GM21619 (cell line): Measurements from ENCODE around the gene PPP1R2C.

Experiments used
- ATAC-seq: cut with Tn5 transposase; IDR thresholded peaks from one replicate; pipeline ENCODE4 v1.9.1; 2021; ENCODE audit not compliant: unreplicated experiment

PPP1R2C gene

DNA sequence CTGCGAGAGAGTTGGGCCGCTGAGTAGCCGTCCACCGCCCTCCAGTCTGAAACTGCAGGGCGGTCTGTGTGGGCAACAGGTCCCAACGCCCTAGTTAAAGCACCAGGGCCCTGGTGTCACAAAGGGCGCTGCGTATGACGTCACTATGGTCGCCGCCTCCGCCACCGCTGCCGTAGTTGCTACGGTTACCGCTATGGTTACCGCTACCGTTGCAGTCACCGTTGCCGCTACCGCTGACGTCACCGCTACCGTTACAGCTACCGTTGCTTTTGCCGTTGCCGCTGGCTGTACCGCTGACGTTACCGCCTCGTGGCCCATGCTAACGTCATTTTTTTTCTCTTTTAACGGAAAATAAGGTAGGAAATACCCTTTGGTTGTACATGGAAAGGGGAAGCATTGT, at the start of gene PPP1R2C:
TSS of gene PPP1R2C (minus strand) at position 68 of the 400 bp plus-strand sequence. CDS start 84 bp downstream, outside the sequence.
- ATAC-seq = no peak

DNA sequence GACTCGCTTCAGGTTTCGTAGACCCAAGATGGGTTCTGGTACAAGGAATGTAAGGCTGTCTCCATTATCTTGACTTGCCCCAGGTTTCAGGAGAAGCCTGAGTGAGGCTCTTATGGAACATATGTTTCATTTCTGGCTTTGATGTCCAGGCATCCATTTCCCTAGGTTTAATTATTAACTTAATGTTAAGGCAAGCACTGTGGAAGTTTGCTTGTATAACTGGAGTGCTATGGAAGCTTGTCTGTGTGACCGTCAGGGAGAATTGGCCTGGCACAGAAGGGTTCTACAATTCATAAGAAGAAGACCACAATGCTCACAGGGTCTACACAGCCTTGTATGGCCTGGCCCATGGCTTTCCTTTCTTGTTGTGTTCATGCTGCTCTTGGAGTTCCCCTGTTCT, 47.2 kb upstream of the PPP1R2C start:
- no peak for ATAC-seq

DNA sequence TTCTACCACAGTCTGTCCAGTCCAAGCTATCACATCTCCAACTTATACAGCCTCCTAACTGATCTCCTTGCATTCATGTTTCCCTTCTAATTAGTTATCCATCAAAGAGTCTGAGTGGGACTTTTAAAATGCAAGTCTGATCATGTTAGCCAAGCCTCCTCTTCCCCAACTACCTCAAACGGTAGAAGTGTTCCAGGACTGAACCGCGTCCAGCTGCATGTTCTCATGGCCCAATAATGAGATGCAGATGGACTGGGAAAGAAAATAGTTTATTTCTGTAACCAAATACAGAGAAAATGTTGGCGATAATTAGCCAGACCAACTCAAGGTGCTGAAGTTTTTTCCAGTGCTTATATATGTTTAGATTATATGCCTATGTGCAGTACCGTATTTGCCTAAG, 46.6 kb upstream of the PPP1R2C start:
- no peak for ATAC-seq

DNA sequence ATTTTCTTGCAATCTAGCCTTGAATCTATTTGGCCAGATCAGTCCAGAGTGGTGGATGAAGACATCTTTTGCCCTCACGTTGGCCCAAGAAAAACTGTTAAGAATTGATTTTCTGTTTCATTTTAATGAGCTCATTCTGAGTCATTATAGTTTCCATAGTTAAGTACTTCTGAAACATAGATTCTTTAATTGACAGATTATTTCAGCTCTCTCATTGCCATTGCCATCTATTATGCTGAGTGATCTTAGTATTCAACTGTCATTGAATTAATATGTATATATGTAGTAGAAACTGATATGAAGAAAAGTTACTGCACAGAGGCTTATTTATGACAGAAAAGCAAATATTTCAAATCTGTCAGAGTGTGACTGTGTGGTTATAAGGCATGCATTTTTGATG, 45.5 kb upstream of the PPP1R2C start:
- no peak for ATAC-seq

DNA sequence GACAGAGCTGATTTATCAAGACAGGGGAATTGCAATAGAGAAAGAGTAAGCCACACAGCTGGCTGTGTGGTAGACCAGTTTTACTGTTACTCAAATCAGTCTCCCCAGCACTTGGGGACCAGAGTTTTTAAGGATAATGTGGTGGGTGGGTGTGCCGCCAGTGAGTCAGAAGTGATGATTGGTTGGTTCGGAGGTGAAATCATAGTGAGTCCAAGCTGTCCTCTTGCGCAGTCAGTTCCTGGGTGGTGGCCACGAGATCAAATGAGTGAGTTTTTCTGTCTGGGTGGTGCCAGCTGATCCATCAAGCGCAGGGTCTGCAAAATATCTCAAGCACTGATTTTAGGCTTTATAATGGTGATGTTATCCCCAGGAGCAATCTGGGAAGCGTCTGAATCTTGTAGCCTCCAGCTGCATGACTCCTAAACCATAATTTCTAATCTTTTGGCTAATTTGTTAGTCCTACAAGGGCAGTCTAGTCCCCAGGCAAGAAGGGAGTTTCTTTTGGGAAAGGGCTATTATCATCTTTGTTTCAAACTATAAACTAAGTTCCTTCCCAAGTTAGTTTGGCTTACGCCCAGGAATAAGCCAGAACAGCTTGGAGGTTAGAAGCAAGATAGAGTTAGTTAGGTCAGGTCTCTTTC, 44.0 kb upstream of the PPP1R2C start:
- no peak for ATAC-seq

DNA sequence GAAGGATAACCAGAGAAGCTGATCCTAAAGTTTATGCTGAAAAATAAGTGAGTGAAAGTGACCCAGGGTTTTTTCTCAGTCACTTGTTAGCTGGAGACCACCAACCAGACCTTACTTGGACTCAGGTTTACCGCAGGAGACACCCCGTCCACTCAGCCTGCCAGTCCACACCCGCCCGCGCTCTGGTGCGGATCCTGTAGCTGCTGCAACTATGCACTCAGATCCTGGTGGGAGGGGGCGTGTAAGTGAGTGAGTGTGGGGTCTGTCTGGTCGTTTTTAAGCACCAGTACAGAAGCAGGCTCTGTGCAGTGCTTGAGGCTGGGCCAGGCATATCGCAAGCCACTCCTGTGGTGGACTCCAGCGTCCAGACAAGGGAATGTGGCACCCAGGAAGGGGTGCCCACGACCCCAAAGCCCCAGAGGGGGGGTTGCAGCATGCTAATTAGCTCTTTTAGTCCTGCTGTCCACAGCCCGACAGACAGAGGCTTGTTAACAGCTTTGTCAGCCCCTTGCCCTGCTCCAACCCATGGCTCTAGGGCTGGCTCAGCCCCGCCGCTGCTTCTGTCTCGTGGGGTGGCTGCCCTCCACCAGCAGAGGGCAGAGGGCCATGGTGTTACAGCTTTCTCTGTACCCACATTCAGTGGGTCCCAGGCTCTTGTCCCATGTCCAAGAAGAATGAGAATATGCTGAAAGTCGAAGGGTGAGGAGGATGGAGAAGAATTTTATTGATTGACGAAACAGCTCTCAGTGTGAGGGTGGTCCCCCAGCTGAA, 40.4 kb upstream of the PPP1R2C start:
- no peak for ATAC-seq

DNA sequence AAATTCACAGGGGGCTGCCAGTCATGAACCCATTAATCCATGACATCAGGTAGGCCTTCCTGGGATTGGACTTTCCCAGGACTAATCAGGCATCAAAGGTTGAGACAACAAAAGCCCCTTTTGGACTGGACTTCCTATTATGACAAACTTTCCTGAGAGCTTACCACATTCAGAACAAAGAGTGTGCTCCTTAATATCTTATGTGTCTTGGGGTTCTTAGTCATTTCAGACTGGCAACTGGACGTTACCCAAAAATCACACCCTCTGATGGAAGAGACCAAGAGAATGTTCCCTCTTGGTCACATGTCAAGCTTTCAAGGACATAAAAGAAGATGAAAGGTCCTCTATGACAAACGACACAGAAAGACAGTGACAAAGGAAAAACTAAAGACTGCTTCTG, 31.6 kb upstream of the PPP1R2C start:
- ATAC-seq = no peak

DNA sequence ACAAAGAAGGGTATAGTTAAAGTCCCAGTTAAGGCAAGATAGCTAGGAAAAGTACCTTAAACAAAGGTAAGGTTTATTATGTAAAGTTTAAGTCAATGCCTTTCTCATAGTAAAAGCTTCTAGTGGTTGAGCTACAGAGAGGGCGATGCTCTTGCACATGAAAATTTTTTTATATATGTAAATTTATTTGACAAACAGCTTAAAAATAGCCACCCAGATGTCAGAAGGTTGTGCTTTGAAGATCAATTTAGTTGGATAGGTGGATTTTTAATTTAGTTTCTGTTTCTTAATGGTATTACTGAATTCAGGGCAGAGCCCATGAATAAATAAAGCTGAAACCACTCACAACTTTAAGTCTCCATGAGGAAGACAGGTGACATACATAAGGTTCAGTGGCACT, 29.4 kb upstream of the PPP1R2C start:
- ATAC-seq = no peak

DNA sequence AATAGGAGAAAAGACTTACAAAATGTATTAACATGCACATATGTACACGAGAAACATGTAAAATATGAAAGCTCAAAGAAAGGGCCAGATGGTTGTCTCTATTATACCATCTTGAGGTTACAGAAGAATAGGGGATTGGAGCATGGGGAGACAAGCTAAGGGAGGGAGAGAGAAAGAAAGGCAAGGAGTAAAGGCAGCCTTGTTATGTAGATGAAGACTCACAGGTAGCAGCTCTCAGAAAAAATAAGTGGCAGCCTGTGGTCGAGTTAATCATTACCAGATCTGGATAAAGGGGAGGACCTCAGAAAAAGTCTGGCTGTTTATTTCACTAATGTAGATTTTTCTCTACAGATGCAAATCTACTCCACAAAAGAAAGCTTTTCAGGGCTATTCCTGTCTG, 26.6 kb upstream of the PPP1R2C start:
- ATAC-seq = no peak

DNA sequence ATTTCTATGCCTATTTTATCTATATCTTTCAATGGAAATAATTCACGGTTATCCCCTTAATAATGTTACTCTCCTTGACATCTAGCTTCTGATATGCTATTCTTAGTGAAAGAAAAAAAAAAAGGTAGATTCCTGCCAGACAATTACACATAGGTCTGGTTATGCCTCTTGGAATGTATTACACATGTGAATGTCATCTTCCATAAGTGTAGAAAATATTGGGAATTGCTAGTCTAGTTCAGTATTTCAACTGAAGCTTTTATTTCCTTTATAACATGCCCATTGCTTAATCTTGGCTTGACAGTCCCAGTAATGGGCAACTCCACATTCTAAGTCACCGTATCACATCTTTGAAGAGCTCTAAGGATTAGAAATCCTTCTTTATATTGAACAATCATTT, 25.4 kb upstream of the PPP1R2C start:
- ATAC-seq = no peak

DNA sequence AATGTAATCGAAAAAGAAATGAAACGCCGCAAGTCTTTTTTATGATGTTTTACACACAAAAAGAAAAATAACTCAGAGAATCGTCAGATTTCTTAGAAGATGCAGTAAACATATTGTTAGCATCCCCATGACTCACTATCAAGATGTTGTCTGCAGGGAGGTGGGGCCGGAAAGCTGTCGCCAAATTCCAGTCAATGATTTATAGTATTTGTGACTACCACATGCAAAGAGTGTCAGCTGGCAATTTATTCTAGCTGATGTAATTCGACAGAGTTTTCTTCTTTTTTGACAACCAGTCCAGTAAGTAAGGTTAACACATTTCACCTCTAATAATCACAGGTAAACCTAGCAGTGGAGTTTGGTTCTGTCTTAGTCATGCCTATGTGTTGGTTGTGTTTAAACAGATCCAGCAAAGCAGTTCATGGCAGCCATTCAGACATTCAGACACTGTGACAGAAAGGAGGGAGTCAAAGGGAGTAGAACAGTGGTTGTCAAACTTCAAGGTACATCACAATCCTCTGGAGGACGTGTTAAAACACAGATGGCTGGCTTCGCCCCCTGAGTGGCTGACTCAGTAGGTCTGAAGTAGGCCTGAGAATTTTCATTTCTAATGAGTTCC, 19.8 kb upstream of the PPP1R2C start:
- ATAC-seq = no peak

DNA sequence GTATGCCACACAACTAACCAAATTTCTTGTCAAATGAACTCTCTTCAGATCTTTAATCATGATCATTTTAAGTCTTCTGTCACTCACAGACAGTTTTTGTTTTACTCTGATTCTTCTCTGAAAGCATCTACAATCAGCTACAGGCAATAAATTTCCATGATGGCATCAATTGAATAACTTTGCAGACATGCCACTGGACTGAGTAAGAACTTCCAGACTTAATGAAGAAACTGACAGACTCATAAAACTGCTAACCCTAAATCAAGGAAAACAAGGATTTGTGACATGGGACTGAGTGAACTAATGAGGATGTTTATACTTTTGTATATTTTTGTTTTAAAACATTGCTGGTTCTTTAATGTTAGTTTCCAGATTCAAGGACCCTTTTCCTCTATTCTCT, 5.5 kb upstream of the PPP1R2C start:
- ATAC-seq = no peak

DNA sequence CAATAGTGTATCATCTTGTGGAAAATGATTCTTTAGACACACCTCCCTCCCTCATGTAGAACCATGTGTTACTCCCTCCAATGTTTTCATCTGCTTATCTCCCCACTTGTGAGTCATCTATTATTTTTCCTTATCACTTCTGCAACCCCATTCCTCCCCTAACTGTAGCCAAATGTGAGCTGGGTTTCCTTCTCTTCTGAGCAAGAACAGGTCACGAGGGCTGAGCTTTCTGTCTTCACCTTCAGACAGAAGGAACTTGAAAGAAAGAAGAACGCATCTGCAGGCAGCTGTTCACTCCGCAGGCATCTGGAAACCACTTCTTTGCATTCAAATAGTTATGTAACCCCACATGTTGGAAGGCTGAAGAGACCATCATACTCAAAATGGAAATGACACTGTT, 1.8 kb downstream of the PPP1R2C start:
- no peak for ATAC-seq

DNA sequence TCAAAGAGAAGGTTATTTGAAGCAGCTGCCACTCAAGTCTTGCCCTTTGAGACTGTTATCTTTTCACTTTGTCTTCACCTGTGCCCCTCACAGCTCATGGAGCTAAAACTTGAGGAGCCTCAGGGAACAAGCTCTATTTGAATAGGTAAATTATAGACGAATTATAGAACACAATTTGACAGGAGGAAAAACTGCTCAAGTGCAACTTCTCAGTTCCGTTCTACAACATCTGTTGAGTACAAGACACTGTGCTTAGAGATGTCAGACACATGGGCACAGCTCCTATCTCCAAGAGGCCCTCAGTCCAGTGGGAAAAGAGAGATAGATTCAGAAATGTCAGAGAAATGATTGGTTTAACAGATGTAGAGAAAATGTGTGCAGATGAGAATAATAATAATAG, 5.1 kb downstream of the PPP1R2C start:
- no peak for ATAC-seq

DNA sequence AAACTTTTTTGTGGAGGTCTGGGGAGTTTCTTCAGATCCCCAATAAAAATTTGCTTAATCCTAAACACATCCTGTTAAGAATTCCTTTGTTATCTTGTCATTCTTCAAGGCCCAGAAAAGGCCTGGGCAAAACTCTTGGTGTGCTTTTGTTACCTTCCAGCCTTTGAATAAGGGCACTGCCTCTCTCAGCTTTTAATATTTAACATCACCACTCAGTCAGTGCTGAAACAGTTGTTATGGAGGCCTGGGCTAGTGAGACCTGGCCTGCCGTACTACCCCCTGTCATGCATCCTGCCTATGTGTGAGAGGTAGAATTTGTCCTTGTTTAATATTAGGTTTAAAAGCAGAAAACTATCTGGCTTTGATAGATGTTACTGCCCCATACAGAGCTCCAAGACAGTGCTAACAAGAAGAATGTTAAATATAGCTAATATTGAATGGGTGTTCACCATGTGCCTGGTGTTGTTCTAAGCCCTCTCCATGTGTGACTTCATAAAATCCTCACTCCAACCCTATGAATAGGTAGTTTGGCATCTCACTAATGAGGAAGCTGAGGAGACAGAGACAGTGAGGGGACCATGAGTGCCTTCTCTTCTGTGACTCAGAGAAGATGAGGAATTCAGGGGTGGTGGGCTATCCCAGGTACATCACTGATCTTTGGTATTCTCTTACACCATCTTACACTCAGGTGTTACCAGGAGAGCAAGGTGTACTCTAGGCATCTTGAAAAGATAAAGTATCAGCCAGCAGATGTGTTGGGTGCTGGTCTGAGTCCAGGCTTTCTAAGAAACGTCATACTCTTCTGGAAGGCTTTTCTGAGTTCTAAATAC, 6.2 kb downstream of the PPP1R2C start:
- ATAC-seq = no peak

DNA sequence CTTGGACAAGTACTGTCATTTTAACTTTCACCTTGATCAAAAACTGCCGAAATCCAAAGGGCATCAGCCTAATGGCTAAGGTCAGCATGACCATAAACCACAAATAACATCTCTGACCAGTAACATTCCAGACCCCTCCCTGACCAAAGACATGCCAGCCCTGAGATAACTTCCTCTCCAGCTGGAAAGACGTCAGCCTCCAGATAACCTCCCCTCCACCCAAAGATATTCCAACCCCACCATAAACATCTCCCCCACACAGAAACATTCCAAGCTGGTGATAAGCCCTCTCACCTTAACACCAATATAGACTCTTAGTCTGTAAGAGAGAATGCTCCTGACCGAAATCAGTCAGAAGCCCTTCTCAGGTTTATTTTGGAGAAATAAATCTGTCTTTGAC, 7.4 kb downstream of the PPP1R2C start:
- ATAC-seq = no peak

DNA sequence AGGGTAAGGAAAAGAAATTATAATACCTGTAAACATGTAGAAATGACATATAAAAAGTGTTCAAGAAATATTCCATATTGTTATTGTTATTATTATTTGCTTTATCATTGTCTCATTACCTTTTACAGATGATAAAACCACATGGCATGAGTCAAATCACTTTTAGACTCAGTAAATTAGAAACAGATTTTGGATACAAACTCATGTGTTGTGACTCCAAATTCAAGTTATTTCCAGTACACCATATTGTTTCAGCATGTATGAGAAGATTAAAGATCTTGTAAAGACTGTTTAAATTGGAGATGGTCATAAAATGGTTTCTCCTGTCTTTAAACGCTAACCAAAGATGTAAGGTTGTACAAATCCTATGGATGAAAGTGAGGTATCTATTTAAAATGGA, 18.1 kb downstream of the PPP1R2C start:
- no peak for ATAC-seq

DNA sequence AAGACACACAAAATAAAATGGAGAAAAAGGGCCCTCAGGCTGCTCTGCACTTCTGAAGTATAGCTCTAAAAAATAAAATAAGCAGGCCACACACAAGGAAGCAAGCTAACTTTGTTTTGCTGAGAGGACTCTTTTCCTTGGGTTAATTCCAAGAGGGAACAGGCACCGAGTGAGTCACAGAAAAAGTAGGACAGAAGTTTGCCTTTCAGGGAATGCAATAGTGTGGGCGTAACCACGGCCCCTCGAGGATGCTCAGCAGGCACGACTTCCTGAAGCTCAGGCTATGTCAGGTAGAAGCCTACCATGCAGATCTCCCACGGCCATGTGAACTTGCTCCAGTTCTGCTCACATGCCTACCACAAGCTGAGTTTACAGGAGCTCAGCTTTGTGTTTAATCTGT, 22.1 kb downstream of the PPP1R2C start:
- no peak for ATAC-seq

DNA sequence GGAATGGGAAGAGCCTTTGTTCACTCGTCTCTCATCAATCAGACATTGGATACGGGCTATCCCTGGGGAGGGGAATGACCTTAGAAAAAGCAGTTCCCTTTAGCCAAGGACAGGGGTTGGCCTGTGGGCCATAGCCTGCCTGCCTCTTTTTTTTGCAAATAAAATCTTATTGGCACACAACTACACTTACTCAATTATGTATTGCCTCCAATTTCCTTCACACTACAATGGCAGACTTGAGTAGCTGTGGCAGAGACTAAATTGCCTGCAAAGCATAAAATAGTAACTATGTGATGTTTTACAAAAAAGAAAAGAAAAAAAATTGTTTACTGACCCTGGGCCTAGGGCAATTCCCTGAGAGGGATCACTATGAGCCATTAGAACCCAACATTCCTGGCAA, 23.4 kb downstream of the PPP1R2C start:
- ATAC-seq = no peak

DNA sequence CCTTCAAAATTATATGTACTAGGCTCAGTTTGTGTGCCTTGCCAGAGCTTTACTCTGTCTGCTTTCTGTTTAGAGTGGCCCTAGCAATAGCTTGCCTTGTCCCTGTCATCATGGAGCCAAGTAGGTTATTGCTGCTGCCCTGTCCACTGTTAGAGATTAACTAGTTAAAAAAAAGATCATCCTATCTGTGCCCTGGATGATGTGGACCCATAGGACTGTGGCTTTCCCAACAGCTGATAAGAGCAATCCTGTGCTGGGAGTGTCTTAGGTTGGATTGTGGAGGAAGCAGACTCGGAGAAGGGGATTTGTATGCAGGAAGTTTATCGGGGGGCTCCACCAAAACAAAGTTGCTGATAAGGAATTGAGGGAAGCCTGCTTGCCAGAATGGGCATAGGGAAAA, 23.8 kb downstream of the PPP1R2C start:
- ATAC-seq = no peak

DNA sequence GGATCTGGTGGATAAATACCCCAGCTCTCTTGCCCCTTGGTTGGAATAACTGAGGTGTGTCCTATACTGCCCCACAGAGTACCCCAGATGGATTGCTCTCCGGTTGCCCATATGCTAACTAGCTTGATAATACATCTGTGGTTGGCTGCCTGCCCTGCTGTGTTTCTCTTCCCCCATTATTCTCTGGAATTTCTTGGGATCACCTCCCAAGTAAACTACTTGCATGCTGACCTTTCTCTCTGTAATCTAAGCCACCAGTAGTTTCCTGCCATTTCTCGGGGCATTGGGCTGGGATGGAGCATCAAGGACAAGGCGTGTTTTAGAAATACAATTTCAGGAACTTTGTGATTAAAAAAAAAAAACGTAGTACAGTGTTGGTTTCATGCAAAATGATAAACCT, 25.2 kb downstream of the PPP1R2C start:
- ATAC-seq = no peak

DNA sequence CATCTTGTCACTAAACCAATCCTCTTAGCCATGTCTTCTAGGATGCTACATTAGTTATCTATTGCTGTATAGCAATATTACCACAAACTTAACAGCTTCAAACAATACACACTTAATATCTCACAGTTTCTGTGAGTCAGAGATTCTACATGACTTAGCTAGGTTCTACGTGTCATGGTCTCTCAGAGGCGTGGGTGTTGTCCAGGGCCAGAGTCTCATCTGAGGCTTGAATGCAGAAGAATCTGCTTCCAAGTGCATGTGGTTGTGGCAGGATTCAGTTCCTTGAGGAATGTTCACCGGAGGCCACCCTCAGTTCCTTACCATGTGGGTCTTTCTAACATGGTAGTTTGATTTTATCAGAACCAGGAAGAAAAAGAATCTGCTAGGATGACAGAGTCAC, 26.4 kb downstream of the PPP1R2C start:
- no peak for ATAC-seq
